GM23338 (cell line): ENCODE results near the gene QRICH1. TPM values are rescaled to one million over a fixed set of nuclear protein-coding genes. Genes with fewer than 3 reads are reported as not detected.

Experiments used
- ATAC-seq: fragments of 200-7000 bp; cut with Tn5 transposase; 3 replicates; pipeline ENCODE4 v1.9.1; 2020
- DNase-seq: peaks from one replicate; pipeline ENCODE4 v3.0.0-alpha.2; 2015; ENCODE audit warnings: low spot score
- H2AFZ ChIP-seq: fragments of 200-600 bp; sonication (generic); 2 replicates; pipeline ENCODE4 v1.8.0; 2016; ENCODE audit warnings: antibody characterized with exemption, mild to moderate bottlenecking, moderate library complexity
- H3F3A ChIP-seq: fragments of 200-600 bp; sonication (generic); replicated peaks from 2 replicates; pipeline ENCODE4 v1.8.0; 2017; ENCODE audit warnings: antibody characterized with exemption, mixed run types, low read depth
- H3K27ac ChIP-seq: fragments of 200-600 bp; sonication (generic); 2 replicates; pipeline ENCODE4 v1.6.1; 2016; ENCODE audit warnings: low read depth
- H3K27me3 ChIP-seq: fragments of 200-600 bp; sonication (generic); 2 replicates; pipeline ENCODE4 v1.8.0; 2016; ENCODE audit warnings: mild to moderate bottlenecking, mixed run types, moderate library complexity; ENCODE audit not compliant: insufficient read depth
- H3K36me3 ChIP-seq: fragments of 200-600 bp; sonication (generic); 2 replicates; pipeline ENCODE4 v1.8.0; 2016; ENCODE audit warnings: mild to moderate bottlenecking; ENCODE audit not compliant: insufficient read depth
- H3K4me1 ChIP-seq: fragments of 200-600 bp; sonication (generic); 2 replicates; pipeline ENCODE4 v1.8.0; 2016; ENCODE audit warnings: mild to moderate bottlenecking, moderate library complexity; ENCODE audit not compliant: insufficient read depth
- H3K4me2 ChIP-seq: fragments of 200-600 bp; sonication (generic); 2 replicates; pipeline ENCODE4 v1.7.1; 2017; ENCODE audit warnings: mixed run types
- H3K4me3 ChIP-seq: fragments of 200-600 bp; sonication (generic); 2 replicates; pipeline ENCODE4 v1.6.1; 2016; ENCODE audit warnings: mixed run types
- H3K79me2 ChIP-seq: fragments of 200-600 bp; sonication (generic); replicated peaks from 2 replicates; pipeline ENCODE4 v1.8.0; 2017; ENCODE audit warnings: mild to moderate bottlenecking; ENCODE audit not compliant: insufficient read depth
- H3K9me2 ChIP-seq: fragments of 200-600 bp; sonication (generic); 2 replicates; pipeline ENCODE4 v1.8.0; 2017; ENCODE audit not compliant: insufficient read depth
- H4K20me1 ChIP-seq: fragments of 200-600 bp; sonication (generic); replicated peaks from 2 replicates; pipeline ENCODE4 v1.8.0; 2017; ENCODE audit warnings: mild to moderate bottlenecking; ENCODE audit not compliant: insufficient read depth
- H3K27ac Mint-ChIP-seq: 2 replicates; pipeline ENCODE4 v1.8.0; 2020; ENCODE audit warnings: inconsistent platforms, mild to moderate bottlenecking, moderate library complexity, mixed read lengths
- H3K27me3 Mint-ChIP-seq: 3 replicates; pipeline ENCODE4 v1.8.0; 2022; ENCODE audit warnings: low read depth, mild to moderate bottlenecking, moderate library complexity, mixed read lengths, inconsistent platforms; ENCODE audit not compliant: insufficient read depth, poor library complexity
- H3K36me3 Mint-ChIP-seq: 3 replicates; pipeline ENCODE4 v1.8.0; 2021; ENCODE audit warnings: low read depth, mild to moderate bottlenecking, inconsistent platforms, moderate library complexity, mixed read lengths
- H3K4me1 Mint-ChIP-seq: 3 replicates; pipeline ENCODE4 v1.8.0; 2020; ENCODE audit warnings: mild to moderate bottlenecking, inconsistent platforms, mixed read lengths
- H3K4me3 Mint-ChIP-seq: 3 replicates; pipeline ENCODE4 v1.8.0; 2021; ENCODE audit warnings: moderate library complexity, mild to moderate bottlenecking, inconsistent platforms, mixed read lengths
- H3K9me3 Mint-ChIP-seq: 3 replicates; pipeline ENCODE4 v1.8.0; 2020; ENCODE audit warnings: moderate library complexity, mild to moderate bottlenecking, inconsistent platforms, mixed read lengths
- CREB1 ChIP-seq: fragments of 250-450 bp; sonication (Bioruptor Pico); IDR thresholded peaks from 2 replicates; pipeline ENCODE4 v1.5.0; 2020; ENCODE audit warnings: low read depth, mild to moderate bottlenecking, moderate library complexity
- CTCF ChIP-seq, 2 experiments: fragments of 200-600 bp in 1 of 2; sonication (generic) in 1 of 2; conservative IDR thresholded peaks; 2 replicates each; pipeline versions ENCODE4 v1.5.1 to v1.6.1; 2016 to 2017; ENCODE audit warnings: antibody characterized with exemption in 2 of 2, low read depth in 2 of 2, mild to moderate bottlenecking in 2 of 2, moderate library complexity in 1 of 2
- ETS1 ChIP-seq: IDR thresholded peaks from 2 replicates; pipeline ENCODE4 v1.6.1; 2016; ENCODE audit warnings: antibody characterized with exemption
- EZH2 ChIP-seq: fragments of 200-600 bp; sonication (generic); IDR thresholded peaks from one replicate; pipeline ENCODE4 v1.8.0; 2017; ENCODE audit warnings: antibody characterized with exemption, mild to moderate bottlenecking, low read depth; ENCODE audit not compliant: unreplicated experiment
- NANOG ChIP-seq: IDR thresholded peaks from 2 replicates; pipeline ENCODE4 v1.6.1; 2016; ENCODE audit warnings: antibody characterized with exemption, borderline replicate concordance
- POLR2AphosphoS5 ChIP-seq: IDR thresholded peaks from 2 replicates; pipeline ENCODE4 v1.6.1; 2016; ENCODE audit warnings: antibody characterized with exemption, low read depth
- REST ChIP-seq: IDR thresholded peaks from one replicate; pipeline ENCODE4 v1.6.1; 2018; ENCODE audit warnings: antibody characterized with exemption; ENCODE audit not compliant: unreplicated experiment
- STAT1 ChIP-seq: IDR thresholded peaks from one replicate; pipeline ENCODE4 v1.6.1; 2016; ENCODE audit warnings: antibody characterized with exemption; ENCODE audit not compliant: unreplicated experiment
- ZNF331 ChIP-seq: fragments of 250-450 bp; sonication (Bioruptor Pico); IDR thresholded peaks from 2 replicates; pipeline ENCODE4 v1.5.0; 2020; ENCODE audit warnings: low read depth, mild to moderate bottlenecking, moderate library complexity
- long read RNA-seq: library from polyadenylated mRNA; unstranded; transcript quantifications from one replicate; pipeline ENCODE4 v2.0.0, GENCODE V29; 2020; ENCODE audit not compliant: unreplicated experiment
- polyA plus RNA-seq: library from polyadenylated mRNA; unstranded; fragments of >200 nt; fragmentation: Nextera tagmentation; extraction: Ambion mirVana; gene quantifications from 2 replicates; pipeline ENCODE4 v1.2.1, GENCODE V29; 2016
- total RNA-seq: library from RNA; depleted of rRNA; stranded (reverse); fragments of >200 nt; shearing (Covaris generic); gene quantifications from 2 replicates; pipeline ENCODE4 v1.2.3, GENCODE V29; 2014; rRNA removed

The QRICH1 gene
- total RNA-seq (114 and 149 TPM in 2 replicates), polyA plus RNA-seq (66.9 and 71.2 TPM in 2 replicates)
- long read RNA-seq, partial matches to known transcripts, result 5 of 10 reads
- long read RNA-seq, other reads (novel, unspliced or antisense), result 2 of 10 reads

GRCh38 chr3:49093853-49094767 is at the start of gene QRICH1:
QRICH1 (minus strand) TSS chr3:49094071; CDS start chr3:49077017, 17,054 bp downstream.
- Histone ChIP-seq H3K79me2 (peaks cover 41% of the 10 kb centered on the region), H4K20me1 (peaks cover 34% of the 10 kb centered on the region), H3K36me3 (peaks cover 10% of the 10 kb centered on the region; the same call in 1 of the 2 replicates), H3K4me2 (peak within 1 kb of the TSS; percentile 83), H3K4me3 (peak within 1 kb of the TSS; percentile 80), H3K9me2 (no peaks in the 10 kb centered on the region), H3K4me1 (peaks cover 10% of the 10 kb centered on the region), H3F3A (peaks cover 23% of the 10 kb centered on the region), H3K27me3 (no peaks in the 10 kb centered on the region), H2AFZ (peak within 1 kb of the TSS; percentile 85; the same call in 1 of the 2 replicates), H3K27ac (peak within 1 kb of the TSS; percentile 99)
- 0 out of 2 replicates have a peak, but pooled peaks have one; percentile 4 for TF ChIP-seq CREB1
- TF ChIP-seq REST, result no peak
- peak; percentile 54 to 57 for TF ChIP-seq CTCF (conservative IDR thresholded peaks at IDR 0.05; ENCODE audit: low read depth in 2 of 2)
- peak; percentile 27; the same call in 1 of the 2 replicates for TF ChIP-seq ETS1
- peak; percentile 72 for TF ChIP-seq POLR2AphosphoS5
- no peaks in the 10 kb centered on the region for H3K9me3 Mint-ChIP-seq
- H3K4me3 Mint-ChIP-seq, result peak within 1 kb of the TSS; percentile 92
- peaks cover 49% of the 10 kb centered on the region for H3K36me3 Mint-ChIP-seq
- peaks cover 17% of the 10 kb centered on the region for H3K27me3 Mint-ChIP-seq
- DNase-seq (peak; percentile 99), ATAC-seq (peak; percentile 81)
- peaks cover 11% of the 10 kb centered on the region; the same call in 2 of the 3 replicates for H3K4me1 Mint-ChIP-seq
- peak within 1 kb of the TSS; percentile 99 for H3K27ac Mint-ChIP-seq

GRCh38 chr3:49140080-49140479 is 46.2 kb upstream of the QRICH1 start:
- H4K20me1 ChIP-seq, result no peaks in the 10 kb centered on the region
- peaks cover 7% of the 10 kb centered on the region; the same call in 2 of the 3 replicates for H3K36me3 Mint-ChIP-seq
- no peaks in the 10 kb centered on the region for H3K36me3 ChIP-seq
- no peak overlapping the region for H3K4me2 ChIP-seq
- 0 out of 3 replicates have a peak, but pooled peaks cover 3% of the 10 kb centered on the region for H3K4me1 Mint-ChIP-seq
- H3F3A ChIP-seq, result no peaks in the 10 kb centered on the region
- H3K4me1 ChIP-seq, result no peaks in the 10 kb centered on the region
- H3K4me3 Mint-ChIP-seq, result no peak overlapping the region
- ATAC-seq, result no peak
- no peak overlapping the region for H3K4me3 ChIP-seq
- H3K9me3 Mint-ChIP-seq, result peaks cover 23% of the 10 kb centered on the region
- H3K27me3 Mint-ChIP-seq, result peaks cover 8% of the 10 kb centered on the region
- no peaks in the 10 kb centered on the region for H3K79me2 ChIP-seq
- no peaks in the 10 kb centered on the region for H3K27me3 ChIP-seq
- H3K9me2 ChIP-seq, result no peaks in the 10 kb centered on the region
- H3K27ac Mint-ChIP-seq, result no peak overlapping the region
- H2AFZ ChIP-seq, result no peak overlapping the region
- no peak for DNase-seq
- no peak overlapping the region for H3K27ac ChIP-seq
- TF ChIP-seq ZNF331 (CRISPR knock-in tag), result no peak
- TF ChIP-seq ETS1, result no peak
- no peak for TF ChIP-seq CREB1
- TF ChIP-seq REST, result no peak
- no peak for TF ChIP-seq NANOG
- no peak for TF ChIP-seq EZH2
- TF ChIP-seq STAT1, result no peak
